DMS153 treated with DMSO at 0.1 percent for 48 hours (cell line): ENCODE results near the gene PRDM16.

Source experiments
- DNase-seq: peaks from one replicate; lab custom pipeline; 2025; ENCODE audit not compliant: unreplicated experiment; lab: John Stamatoyannopoulos, UW

Gene PRDM16

DNA sequence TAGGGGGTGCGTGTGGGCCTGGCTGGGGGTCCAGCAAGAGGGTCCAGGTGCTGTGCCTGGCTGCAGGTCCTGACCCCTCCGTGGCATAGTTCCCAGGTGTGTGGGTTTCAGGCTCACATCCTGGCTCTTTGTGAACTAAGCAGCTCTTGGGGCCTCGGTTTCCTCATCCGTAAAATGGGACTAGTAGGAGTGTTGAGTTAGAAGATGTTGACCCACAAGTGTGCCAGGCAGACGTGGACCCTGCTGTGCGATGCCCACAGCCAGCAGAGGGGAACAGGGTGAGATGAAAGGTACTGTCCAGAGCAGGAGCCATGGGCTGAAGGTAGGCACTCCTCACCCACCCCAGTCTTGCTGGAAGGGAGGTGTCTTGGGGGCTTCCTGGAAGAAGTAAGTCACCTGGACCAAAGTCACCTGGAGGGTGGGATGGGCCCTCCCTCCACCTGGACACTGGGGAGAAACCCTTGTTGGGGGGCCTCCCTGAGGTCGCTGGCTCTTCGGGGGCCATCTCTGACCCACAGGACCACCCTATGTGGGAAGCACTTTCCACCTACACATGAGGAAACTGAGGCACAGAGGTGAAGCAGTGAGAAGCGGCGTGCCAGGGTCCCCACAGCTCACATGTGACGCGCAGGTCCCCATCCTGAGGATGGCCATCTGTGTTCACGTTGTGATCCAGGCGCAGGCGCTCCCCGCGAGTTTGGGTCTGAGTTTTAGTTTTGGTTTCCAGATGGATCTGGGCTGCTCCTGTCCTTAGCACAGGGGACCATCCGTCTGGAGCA, 386.9 kb downstream of the PRDM16 start:
- no peak for DNase-seq

DNA sequence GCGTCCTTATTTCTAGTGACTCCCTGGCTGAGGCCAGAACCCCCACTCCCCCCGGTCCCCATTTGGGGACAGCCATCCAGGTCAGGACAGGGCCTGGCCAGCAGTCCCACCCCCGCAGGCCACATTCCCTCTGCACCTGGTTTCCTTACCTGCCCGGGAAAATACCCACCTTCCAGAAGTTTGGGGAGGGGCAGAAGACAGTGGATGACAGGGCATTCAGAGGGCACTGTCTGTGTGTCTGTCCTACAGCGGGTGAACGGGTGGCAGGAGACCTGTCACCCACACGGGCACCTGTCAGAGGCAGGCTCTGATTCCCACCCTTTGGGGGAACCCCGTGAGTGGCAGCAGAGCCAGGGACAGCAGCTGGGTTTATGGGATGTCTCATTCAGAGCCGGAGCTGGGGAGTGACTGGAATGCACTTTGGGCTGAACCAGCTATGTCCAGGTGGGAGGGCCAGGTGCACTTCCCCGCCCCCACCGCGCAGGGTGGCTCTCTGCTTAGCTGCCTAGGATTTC, 387.5 kb downstream of the PRDM16 start:
- DNase-seq: no peak

DNA sequence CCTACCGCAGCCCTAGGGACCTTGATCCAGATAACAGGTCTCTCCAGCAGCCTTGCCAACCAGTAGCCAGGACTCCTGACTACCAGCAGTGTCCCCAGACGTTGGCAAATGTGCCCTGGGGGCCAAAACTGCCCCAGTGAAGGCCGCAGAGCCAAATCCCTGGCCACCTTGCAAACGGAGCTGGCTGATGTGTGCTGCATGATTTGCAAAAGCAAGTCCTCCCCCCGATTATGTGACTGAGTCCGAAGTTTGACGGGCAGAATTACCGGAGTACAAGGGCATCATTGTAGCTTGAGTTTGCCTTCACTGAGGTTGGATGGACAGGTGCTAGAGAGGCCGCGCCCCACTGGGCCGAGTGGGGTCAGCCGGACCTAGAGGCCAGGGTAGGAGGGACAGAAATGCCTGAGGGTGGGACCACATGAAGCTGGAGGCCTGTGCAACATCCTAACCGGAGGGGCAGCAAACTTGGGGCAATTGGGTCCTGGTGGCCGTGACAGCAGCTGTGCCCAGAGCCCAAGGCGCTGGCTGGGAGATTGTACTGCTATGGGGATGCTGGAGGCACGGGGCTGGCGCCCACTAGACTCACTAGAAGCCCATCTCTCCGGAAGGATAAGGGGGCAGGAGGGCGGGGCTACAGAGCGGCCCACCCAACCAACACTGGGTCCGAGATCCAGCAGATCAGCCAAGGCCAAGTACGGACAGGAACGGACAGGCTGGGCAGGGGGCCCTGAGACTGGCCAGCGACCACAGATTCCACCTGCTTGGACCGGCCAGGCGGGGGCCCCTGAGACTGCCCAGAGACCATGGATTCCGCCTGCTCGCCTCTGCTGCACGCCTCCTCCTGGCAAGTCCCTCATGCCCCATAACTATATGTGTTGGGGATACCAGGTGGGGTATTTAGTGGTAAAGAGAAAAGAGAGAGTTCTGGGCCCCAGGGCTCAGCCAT, 388.2 kb downstream of the PRDM16 start:
- no peak for DNase-seq

DNA sequence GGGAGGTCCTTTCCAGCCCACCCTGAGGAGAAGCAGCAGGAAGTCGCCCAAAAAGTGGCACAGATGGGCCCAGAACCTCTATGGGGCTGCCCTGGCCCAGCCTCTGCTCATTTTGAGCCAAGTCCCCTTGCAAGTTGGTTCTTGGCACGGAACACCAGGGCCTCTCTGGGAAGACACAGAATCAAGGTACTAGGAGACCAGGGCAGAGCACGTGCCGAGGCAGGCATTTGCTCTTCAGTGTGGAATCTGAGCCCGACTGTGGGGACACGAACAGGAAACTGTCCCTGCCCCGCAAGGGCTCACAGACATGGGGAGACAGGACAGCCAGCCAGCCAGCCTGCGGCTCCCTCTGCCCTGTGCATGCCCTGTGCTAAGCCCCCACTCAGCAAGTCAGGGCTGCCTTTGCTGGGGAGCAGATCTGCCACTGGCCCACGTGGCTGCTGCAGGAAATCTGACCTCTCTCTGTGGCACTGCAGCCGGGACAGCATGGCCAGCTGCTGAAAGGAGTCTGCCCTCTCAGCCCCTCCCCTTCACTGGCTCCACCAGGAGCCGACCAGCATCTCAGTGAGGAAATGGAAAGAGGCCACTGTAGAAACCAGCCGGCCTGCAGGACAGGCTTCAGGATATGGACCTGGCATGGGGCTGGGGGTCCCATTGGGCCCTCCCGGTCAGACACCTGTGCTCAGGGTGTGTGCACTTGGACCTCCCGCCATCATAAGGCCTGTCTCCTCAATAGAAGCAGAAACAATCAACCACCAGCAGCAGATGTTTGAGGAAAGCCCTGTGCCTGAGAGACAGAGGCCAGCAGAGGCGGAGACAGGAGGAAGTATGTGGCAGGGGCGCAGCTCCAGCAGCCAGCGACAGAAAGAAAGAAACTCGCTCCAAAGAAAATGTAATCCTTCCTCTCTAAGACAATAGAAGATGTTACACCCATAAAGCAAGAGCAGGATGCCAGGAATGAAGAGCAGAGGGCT, 389.2 kb downstream of the PRDM16 start:
- no peak for DNase-seq

DNA sequence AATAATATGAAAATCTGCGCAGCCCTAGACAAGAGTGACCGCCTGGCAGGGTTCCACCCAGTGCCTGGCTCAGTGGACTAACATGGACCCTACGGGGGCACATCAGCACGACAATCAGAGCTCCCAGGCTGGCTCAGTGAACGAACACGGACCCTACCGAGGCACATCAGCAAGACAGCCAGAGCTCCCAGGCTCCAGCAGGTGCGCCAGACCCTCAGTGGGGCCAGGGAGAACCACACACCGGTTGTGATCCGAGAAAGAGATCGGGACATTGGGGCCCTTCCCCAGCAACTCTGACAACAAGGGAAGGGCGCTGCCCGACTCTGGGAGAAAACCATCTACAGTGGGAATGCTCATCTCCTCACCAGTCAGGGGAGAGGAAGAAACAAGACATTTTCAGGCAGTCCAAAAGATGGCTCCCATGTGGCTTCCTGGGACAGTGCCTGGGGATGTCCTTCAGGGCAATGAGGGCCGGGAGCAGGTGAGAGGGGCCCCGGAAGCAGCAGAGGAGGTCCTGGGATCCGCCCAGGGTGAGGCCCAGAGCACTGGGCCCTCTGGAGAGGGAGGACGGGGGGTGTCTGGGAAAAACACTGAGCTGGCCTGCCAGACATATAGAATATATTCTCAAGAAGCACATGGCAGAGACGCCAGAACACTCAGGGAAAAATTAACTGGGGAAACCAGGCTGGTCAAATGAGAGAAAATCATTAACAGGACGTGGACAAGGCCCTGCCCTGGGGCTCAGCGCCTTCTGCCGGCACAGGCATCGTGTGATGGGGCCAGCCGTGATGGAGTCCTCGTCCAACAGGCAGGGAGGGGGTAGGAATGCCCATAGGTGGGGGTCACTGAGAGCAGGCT, 390.3 kb downstream of the PRDM16 start:
- no peak for DNase-seq

DNA sequence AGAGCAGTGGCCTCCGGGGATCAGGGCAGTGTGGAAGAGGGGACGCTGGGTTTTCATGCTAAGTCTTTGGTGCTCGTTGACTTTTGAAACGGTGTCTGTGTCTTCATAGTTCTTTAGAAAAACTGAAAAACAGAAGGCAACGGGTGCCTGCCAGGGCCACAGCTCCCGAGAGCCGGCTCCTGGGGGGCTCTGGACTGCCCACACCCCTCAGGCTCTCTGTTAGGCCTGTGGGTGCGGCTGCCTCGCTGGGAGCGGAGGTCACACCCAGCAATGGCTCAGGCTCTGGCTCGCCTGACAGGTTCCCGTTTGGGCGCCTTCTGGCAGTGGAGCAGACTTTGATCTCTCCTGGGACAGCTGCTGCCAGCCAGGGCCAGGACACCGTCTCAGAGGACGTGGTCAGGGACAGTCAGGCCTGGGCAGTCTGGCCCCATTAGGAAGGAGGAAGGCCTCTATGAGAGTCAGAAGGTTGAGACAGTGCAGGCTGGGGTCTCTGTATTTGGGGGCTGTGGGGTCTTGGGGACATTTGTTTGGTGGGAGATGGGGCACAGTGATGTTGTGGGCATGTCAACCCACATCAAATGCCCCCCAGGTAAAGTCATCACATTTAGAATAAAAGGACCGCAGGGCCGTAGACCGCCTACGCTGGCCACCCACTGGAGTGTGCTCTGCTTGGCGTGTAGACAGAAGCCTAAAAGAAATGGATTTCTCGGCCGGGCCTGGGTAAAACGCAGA, 391.1 kb downstream of the PRDM16 start:
- no peak for DNase-seq

DNA sequence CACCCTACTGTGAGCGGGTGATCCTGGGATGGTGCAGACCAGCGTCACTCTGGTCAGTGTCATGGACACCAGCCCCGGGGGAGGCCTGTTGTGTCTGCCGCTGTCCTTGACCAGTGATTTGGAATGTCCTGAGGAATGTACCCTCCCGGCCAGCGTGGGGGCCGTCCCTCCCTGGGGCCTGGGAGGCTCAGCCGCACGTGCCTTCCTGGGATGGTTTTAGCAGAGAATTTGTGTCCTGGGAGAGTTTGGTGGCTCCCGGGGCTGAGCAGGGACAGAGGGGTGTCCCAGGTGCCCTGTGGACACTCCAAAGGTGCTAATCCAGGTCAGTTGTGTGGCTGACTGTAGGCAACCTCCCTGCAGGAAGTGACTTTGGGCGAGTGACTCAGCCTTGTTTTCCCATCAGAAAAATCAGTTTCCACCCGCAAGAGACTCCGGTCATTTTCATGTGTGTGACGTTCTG, 391.7 kb downstream of the PRDM16 start:
- no peak for DNase-seq

DNA sequence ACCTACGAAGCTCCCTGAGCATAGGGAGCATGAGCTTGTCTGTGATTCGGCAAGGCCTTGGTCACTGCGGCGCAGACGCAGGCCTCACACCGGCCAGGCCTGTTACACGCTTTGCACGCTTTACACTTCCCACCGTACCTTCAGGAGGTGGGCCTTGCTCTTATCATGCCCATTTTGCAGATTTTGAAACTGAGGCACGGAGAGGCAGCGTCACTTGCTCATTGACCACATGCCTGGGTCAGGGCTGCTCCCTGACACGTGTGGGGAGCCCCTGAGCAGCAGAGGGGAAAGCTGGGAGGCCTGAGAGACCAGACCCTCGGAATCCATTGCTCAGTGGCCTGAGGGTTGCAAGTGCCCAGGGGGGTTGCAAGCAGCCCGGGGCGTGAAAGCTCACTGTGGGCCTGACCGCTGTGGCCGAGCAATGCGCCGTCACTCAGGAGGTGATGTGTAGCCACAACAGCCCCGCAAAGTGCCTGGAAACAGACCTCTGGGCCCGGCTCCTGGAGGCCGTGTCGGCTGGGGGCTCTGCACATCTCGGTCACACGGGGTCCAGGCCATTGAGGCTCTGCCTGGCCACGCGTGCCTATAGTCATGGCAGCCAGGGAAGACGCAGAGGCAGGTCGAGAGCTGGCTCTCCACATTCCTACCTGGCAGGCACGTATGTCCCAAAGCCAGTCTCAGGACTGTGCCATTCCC, 392.4 kb downstream of the PRDM16 start:
- no peak for DNase-seq

DNA sequence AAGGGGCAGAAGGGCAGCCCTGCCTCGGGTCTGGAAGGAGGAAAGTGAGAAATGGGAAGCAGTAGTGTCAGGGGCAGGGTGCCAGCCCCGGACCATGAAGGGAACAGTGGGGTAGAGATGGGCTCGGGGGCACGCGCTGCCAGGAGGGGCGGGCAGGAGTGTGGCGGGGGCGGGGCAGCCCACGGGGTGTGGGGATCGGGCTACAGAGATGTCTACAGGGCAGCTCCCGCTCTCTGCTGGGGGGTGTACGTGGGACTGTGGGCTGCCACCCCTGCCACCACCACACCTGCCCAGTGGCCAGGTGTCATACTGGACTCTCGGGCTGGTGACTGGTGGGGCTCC, 392.9 kb downstream of the PRDM16 start:
- no peak for DNase-seq

DNA sequence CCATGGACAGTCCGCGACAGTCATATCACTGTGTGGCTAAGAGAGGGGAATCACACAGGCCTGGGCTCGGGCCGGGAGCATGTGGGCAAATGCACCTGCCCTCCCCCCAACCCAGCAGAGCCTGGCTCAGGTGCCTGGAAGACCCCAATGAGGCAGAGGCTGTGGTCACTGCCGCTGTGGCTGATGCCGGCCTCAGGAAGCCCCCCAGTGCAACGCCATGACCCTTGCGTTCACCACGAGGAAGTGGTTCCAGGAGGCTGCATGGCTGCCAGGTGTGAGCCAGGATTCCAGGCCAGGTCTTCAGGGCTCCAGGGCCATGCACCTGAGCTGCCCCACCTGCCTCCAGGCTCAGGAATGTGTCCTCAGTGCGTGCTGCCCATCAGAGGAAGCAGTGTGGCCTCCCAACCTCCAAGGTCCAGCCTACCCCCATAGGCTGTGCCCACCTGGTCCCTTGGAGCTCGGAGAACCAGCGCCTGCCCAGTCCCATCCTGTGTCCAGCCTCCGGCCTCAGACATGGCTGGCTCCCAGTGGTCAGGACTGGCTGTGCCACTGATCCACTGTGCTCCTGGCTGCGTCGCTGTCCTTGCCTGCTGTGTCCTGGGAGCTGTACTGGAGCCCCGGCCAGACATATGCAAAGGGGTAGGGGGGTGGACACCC, 393.5 kb downstream of the PRDM16 start:
- DNase-seq: no peak

DNA sequence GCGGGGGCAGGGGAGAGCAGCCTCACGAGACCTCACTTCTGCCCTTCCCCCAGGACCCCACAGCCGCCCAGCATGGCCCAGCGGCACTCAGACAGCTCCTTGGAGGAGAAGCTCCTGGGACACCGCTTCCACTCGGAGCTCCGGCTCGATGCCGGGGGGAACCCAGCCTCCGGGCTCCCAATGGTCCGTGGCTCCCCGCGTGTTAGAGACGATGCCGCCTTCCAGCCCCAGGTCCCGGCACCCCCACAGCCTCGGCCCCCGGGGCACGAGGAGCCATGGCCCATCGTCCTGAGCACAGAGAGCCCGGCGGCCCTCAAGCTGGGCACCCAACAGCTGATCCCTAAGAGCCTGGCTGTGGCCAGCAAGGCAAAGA, 394.0 kb downstream of the PRDM16 start:
- no peak for DNase-seq

DNA sequence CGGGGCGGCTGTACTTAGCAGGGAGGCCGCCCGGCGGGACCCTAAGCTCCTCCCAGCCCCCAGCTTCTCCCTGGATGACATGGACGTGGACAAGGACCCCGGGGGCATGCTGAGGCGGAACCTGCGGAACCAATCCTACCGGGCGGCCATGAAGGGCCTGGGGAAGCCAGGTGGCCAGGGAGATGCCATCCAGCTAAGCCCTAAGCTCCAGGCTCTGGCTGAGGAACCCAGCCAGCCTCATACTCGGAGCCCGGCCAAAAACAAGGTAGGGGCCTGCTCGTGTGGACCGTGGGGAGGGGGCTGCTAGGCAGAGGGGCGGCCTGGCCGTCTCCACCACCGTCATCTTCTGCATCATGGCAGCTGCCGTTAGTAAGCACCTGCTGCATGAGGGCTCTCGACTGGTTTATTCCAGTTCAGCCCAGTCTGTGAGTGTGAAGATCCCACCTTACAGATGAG, 394.4 kb downstream of the PRDM16 start:
- DNase-seq: no peak

DNA sequence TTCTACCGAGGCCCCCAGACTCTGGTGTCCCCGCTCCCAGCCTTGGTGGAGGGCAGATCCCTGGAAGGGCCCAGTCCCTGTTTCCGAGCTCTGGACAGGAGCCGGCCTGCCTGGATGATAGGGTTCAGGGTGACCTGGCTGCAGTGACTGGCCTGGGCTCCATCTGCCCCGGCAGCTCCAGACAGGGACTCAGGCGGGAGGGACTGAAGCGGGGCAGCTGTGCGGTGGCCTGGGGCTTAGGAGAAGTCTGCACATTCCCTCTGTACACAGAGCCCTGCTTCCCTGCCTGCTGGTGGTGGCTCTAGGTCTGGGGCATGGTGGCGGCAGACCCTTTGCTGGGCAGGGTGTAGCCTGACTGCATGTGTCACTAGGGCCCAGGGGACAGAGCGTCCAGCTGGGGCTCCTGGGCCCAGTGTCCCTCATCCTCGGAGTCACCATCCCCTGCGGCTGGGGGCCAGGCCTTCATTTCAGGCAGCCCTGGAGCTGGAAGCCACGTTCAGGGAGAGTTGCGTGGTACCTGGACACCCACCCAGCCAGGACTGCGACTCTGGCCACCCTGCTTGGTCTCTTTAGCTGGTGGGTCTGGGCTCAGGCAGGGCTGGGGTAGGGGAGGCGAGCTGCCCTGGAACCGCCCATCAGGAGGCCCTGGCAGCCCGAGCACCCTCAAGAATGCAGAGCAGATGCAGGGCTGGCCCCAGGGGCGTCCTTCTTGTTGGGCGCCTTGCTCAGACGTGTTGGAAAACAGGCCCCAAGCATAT, 395.1 kb downstream of the PRDM16 start:
- DNase-seq: no peak

DNA sequence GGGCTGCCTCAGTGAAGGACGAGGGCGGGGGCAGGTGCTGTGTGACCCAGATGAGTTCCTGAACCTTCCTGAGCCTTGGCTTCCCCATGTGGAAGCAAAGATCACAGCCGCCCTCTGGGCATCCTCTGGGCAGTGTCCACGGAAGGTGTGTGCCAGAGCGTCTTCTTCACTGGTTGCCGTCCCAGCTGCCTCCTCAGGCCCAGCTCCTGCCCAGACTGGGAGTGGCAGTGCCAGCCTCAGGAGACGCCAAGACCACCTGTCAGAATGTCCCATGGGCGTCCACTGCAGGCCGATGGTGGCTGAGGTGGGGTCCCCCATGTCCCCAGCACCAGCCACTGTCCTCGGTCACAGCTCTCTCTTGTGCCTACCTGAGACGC, 395.6 kb downstream of the PRDM16 start:
- no peak for DNase-seq

DNA sequence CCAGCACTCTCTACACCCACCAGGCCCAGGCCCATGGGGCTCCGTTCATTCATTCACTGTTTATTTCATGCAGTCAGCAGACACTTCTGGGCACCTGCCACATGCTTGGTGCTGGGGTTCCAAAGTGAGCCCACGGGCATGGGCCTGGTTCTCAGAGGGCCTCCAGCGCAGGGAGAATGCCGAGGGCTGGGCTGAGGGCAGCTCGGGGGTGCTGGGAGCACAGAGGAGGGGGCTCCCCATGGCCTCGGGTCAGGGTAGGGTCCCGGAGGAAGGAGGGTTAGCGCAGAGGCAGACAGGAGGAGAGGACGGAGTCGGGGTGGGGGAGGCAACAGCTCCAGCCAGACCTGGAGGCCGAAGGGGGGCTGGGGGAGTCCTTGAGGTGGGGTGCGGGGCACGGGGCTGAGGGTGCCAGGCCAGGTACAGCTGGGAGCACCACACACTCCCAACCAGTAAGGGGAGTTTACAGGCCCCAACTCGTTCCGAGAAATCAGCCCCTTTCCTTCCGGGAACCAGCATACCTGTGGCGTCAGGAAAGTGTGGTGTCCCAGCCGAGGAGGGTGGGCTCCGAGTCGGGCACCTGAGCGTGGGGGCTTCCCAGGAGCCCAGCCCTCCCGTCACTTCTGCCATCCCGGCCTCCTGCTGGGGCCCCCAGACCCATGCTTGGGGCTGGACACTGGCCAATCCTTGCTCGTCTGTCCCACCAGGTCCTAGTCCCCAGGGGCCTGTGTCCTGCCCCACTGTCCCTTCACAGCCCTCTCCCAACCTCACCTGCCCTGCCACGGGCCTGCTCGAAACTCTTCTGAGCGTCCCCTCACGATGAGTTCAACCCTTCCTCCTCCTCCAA, 396.3 kb downstream of the PRDM16 start:
- no peak for DNase-seq

DNA sequence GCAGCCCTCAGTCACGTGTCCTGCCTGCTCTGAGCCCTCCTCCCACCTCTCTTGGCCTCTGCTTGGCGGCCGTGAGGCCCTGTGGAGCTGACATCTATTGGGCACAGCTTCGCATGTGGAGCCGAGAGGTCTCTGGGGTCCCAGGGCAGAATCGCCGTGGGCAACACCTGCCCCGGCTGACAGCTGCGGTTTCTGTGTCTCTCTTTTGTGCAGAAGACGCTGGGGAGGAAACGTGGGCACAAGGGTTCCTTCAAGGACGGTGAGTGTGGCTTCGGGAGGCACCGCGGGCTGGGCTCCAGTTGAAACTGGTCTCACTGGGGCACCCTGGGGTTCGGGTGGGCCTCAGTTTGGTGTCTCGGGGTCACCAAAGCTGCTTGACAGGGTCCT, 396.9 kb downstream of the PRDM16 start:
- DNase-seq: no peak
